ENCODE measurements around the gene LTBP1. TPM values are rescaled to one million over a fixed set of nuclear protein-coding genes. Genes with fewer than 3 reads are reported as not detected.

Gene LTBP1
- total RNA-seq, 1 donor from 2014 or later = 48.4 TPM

DNA sequence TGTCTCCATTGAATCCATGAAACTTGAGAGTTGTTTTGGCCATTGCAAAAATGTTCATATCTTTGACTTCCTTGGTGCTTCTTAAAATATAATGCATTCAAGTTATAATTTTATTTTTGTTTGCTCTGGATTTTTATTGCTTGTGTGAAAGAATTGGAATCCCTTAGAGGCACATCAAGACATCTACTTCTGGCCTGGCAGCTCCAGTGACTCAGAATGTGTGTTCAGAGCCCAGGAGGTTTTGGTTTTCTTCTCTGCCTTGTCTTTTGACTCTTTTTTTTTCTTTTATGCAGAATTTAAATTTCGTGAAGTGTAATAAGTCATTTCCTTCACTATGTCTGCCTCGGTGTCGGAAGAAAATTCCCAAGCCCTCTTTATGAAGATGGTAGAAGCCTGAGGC lies 180.2 kb downstream of the LTBP1 start:
- intact Hi-C loops (cut with DNase I) = no loop called here
- Histone ChIP-seq H3K27me3 (no peaks in the 10 kb centered on the region), H3K4me1 (peaks cover 8% of the 10 kb centered on the region), H3K27ac (peak overlapping the region; percentile 30), H3K4me3 (no peak overlapping the region), H3K36me3 (no peaks in the 10 kb centered on the region), H3K9me3 (no peaks in the 10 kb centered on the region)
- no peak for DNase-seq (ENCODE audit: extremely low spot score in 2 of 2)
- TF ChIP-seq CTCF (IDR thresholded peaks at IDR 0.05) (no peak), POLR2AphosphoS5 (IDR thresholded peaks at IDR 0.05; ENCODE audit: insufficient read depth in 1 of 2, low read depth in 1 of 2) (no peak), POLR2A (IDR thresholded peaks at IDR 0.05) (no peak)

DNA sequence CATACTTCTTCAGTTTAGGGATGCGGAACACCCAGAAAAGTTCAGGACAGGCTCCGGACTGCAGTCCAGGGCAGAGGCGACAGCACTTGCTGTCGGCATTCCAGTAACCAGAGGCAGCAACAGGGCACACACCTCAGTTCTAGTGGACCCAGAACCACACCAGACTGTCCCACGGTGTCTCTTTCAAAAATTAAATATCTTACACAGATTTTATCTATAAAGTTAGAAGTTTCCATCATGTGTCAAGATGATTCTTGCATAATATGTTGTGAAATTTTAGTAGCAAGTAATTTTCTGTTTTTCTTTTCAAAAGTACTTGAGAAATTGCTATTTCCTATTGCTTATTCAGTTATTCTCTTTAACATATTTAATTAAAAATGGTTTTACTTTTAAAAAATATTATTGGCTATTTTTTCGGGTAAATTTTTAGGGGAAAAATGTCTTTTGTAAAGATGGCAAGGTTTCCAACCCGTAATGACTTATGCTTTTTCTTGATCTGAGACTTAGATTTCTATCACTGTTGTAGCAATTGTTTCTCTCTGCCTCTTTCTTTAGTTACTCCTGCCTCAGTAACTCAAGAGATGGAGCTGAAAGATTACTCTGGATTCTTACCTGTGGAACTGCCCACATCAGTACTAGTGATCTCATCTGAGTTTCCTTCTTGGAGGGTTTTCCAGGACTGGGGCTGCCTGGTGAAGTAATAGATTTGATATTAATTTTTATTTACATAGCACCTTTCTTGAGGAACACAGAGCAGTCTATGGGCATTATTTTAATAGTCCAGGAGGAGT lies 182.7 kb downstream of the LTBP1 start:
- DNase-seq (ENCODE audit: extremely low spot score in 2 of 2) = no peak
- Histone ChIP-seq H3K9me3 (no peaks in the 10 kb centered on the region), H3K27ac (no peak overlapping the region), H3K4me1 (peaks cover 20% of the 10 kb centered on the region), H3K27me3 (no peaks in the 10 kb centered on the region), H3K4me3 (no peak overlapping the region), H3K36me3 (no peaks in the 10 kb centered on the region)
- intact Hi-C loops (cut with DNase I) = loop anchor here (10.0 kb wide), 1 partner anchor 145 kb away; no protein-coding TSS in a partner anchor
- TF ChIP-seq POLR2A (IDR thresholded peaks at IDR 0.05) (no peak), POLR2AphosphoS5 (IDR thresholded peaks at IDR 0.05; ENCODE audit: insufficient read depth in 1 of 2, low read depth in 1 of 2) (no peak), CTCF (IDR thresholded peaks at IDR 0.05) (no peak)

DNA sequence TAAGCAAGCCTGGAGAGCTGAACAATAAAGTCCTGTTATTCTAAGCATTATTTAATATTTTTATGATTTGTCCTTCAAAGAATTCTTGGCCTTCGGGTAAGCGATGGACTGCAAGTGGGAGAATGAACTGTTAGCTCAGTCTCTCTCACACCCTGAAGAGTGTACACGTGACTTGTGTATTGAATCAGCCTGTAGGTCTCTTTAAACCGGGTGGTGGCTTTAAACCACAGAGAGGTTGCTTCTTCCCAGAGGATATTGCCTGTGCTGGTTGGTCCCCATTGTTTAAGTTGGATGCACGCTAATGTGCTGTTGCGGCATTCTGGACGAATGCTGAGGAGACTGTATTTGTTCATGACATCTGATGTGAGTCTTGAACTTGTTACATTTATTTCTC lies 183.3 kb downstream of the LTBP1 start:
- no peak overlapping the region for H3K27ac ChIP-seq
- no peak for TF ChIP-seq CTCF (IDR thresholded peaks at IDR 0.05)
- TF ChIP-seq POLR2AphosphoS5 (IDR thresholded peaks at IDR 0.05; ENCODE audit: insufficient read depth in 1 of 2, low read depth in 1 of 2) = no peak
- TF ChIP-seq POLR2A (IDR thresholded peaks at IDR 0.05) = no peak
- no peak overlapping the region for H3K4me3 ChIP-seq
- intact Hi-C loops (cut with DNase I) = loop anchor here (10.0 kb wide), 1 partner anchor 145 kb away; no protein-coding TSS in a partner anchor
- no peak for DNase-seq (ENCODE audit: extremely low spot score in 2 of 2)
- no peaks in the 10 kb centered on the region for H3K27me3 ChIP-seq
- H3K9me3 ChIP-seq = no peaks in the 10 kb centered on the region
- peaks cover 20% of the 10 kb centered on the region for H3K4me1 ChIP-seq
- H3K36me3 ChIP-seq = no peaks in the 10 kb centered on the region

- Histone ChIP-seq H3K27ac (no peak overlapping the region), H3K27me3 (no peaks in the 10 kb centered on the region), H3K4me3 (no peak overlapping the region), H3K4me1 (peaks cover 21% of the 10 kb centered on the region), H3K9me3 (no peaks in the 10 kb centered on the region), H3K36me3 (no peaks in the 10 kb centered on the region)
- DNase-seq (ENCODE audit: extremely low spot score in 2 of 2) = no peak
- TF ChIP-seq CTCF (IDR thresholded peaks at IDR 0.05) (no peak), POLR2A (IDR thresholded peaks at IDR 0.05) (no peak), POLR2AphosphoS5 (IDR thresholded peaks at IDR 0.05; ENCODE audit: insufficient read depth in 1 of 2, low read depth in 1 of 2) (no peak)
- intact Hi-C loops (cut with DNase I) = loop anchor here (10.0 kb wide), 1 partner anchor 144 kb away; no protein-coding TSS in a partner anchor
Observed at GRCh38 chr2:33130544-33130943, 183.8 kb downstream of the LTBP1 start.

- H3K9me3 ChIP-seq = no peaks in the 10 kb centered on the region
- peaks cover 27% of the 10 kb centered on the region for H3K4me1 ChIP-seq
- no peak overlapping the region for H3K4me3 ChIP-seq
- intact Hi-C loops (cut with DNase I) = loop anchor here (10.0 kb wide), 1 partner anchor 144 kb away; no protein-coding TSS in a partner anchor
- H3K36me3 ChIP-seq = no peaks in the 10 kb centered on the region
- no peak overlapping the region for H3K27ac ChIP-seq
- TF ChIP-seq CTCF (IDR thresholded peaks at IDR 0.05) (no peak), POLR2A (IDR thresholded peaks at IDR 0.05) (no peak), POLR2AphosphoS5 (IDR thresholded peaks at IDR 0.05; ENCODE audit: insufficient read depth in 1 of 2, low read depth in 1 of 2) (no peak)
- no peaks in the 10 kb centered on the region for H3K27me3 ChIP-seq
- DNase-seq (ENCODE audit: extremely low spot score in 2 of 2) = no peak
Observed at GRCh38 chr2:33131111-33131510, 184.4 kb downstream of the LTBP1 start.

Measured in vagina (tissue), 2 donors.